H1 (cell line): ENCODE results near the gene MAPT. TPM values are rescaled to one million over a fixed set of nuclear protein-coding genes. Genes with fewer than 3 reads are reported as not detected.
"Not testable (repeated sequence)": the region's sequence is repeated elsewhere in the genome, so short reads cannot be mapped to it uniquely, and the experiment has no call there.

ENCODE experiments used
- CTCF ChIA-PET: fragments of 300-600 bp; sonication (Branson Sonifier 250); formaldehyde crosslinking; loops from one replicate; lab custom pipeline; 2021; ENCODE audit not compliant: partially characterized antibody; lab: Charles Lee
- POLR2A ChIA-PET: fragments of 300-600 bp; sonication (Branson Sonifier 250); formaldehyde crosslinking; loops from one replicate; lab custom pipeline; 2021; ENCODE audit warnings: inconsistent platforms; ENCODE audit not compliant: partially characterized antibody; lab: Charles Lee
- DNase-seq, 2 experiments: peaks; one replicate each; pipeline versions ENCODE4 v3.0.0 to v3.0.0-alpha.2; 2010 to 2022; ENCODE audit warnings: low spot score in 2 of 2, low read depth in 1 of 2, mixed read lengths in 1 of 2
- FAIRE-seq: peaks from 2 replicates; lab custom pipeline; 2011; peaks lifted over from hg19 to GRCh38; lab: Jason Lieb, UNC
- H2AFZ ChIP-seq: 2 replicates; pipeline ENCODE4 v1.8.1; 2012; ENCODE audit warnings: low read length, inconsistent platforms
- H2AK5ac ChIP-seq: 2 replicates; pipeline ENCODE4 v1.6.1; 2013; ENCODE audit warnings: low read depth, low read length
- H2BK120ac ChIP-seq: replicated peaks from 2 replicates; pipeline ENCODE3; 2013; ENCODE audit warnings: low read depth, low read length, inconsistent platforms
- H2BK12ac ChIP-seq: 2 replicates; pipeline ENCODE4 v1.6.1; 2013; ENCODE audit warnings: low read depth, low read length
- H2BK15ac ChIP-seq: 2 replicates; pipeline ENCODE4 v1.6.1; 2013; ENCODE audit warnings: low read length
- H2BK20ac ChIP-seq: 2 replicates; pipeline ENCODE4 v1.6.1; 2013; ENCODE audit warnings: low read length
- H2BK5ac ChIP-seq: 2 replicates; pipeline ENCODE4 v1.6.1; 2013; ENCODE audit warnings: low read depth, low read length
- H3K14ac ChIP-seq: 2 replicates; pipeline ENCODE4 v1.6.1; 2013; ENCODE audit warnings: inconsistent platforms; ENCODE audit not compliant: insufficient read length
- H3K18ac ChIP-seq: 2 replicates; pipeline ENCODE4 v1.6.1; 2013; ENCODE audit warnings: low read length; ENCODE audit errors: extremely low read depth
- H3K23ac ChIP-seq: 2 replicates; pipeline ENCODE4 v1.6.1; 2013; ENCODE audit warnings: inconsistent platforms; ENCODE audit not compliant: insufficient read length
- H3K23me2 ChIP-seq: 2 replicates; pipeline ENCODE4 v1.6.1; 2013; ENCODE audit warnings: low read depth, low read length
- H3K27ac ChIP-seq: 2 replicates; pipeline ENCODE4 v1.6.1; 2011; ENCODE audit warnings: low read depth, low read length, inconsistent platforms
- H3K27me3 ChIP-seq, 4 experiments: replicated peaks in 1 of 4; 1 replicate in 1 of 4; 2 replicates in 3 of 4; pipeline versions ENCODE4 v1.6.1 to v1.8.1; 2011 to 2013; ENCODE audit warnings: low read length in 3 of 4, mild to moderate bottlenecking in 3 of 4, inconsistent platforms in 2 of 4, mixed read lengths in 2 of 4, moderate library complexity in 1 of 4; ENCODE audit not compliant: control insufficient read depth in 3 of 4, insufficient read depth in 3 of 4; ENCODE audit errors: extremely low read depth in 1 of 4
- H3K36me3 ChIP-seq, 4 experiments: 2 replicates each; pipeline versions ENCODE4 v1.6.1 to v1.8.1; 2011 to 2013; ENCODE audit warnings: mild to moderate bottlenecking in 4 of 4, low read length in 3 of 4, moderate library complexity in 2 of 4, control low read depth in 1 of 4, inconsistent platforms in 1 of 4; ENCODE audit not compliant: insufficient read depth in 4 of 4, control insufficient read depth in 2 of 4
- H3K4ac ChIP-seq: replicated peaks from 2 replicates; pipeline ENCODE3; 2013; ENCODE audit warnings: low read length, low read depth, mixed read lengths, inconsistent platforms; ENCODE audit not compliant: insufficient read length
- H3K4me1 ChIP-seq, 4 experiments: replicated peaks in 1 of 4; 1 replicate in 1 of 4; 2 replicates in 3 of 4; pipeline versions ENCODE4 v1.6.1 to v1.8.1; 2011 to 2013; ENCODE audit warnings: low read length in 3 of 4, inconsistent platforms in 2 of 4, mixed read lengths in 1 of 4; ENCODE audit not compliant: insufficient read depth in 4 of 4, control insufficient read depth in 3 of 4
- H3K4me2 ChIP-seq, 2 experiments: 2 replicates each; pipeline versions ENCODE4 v1.6.1 to v1.8.1; 2011 to 2013; ENCODE audit warnings: low read depth in 2 of 2, low read length in 2 of 2, control low read depth in 1 of 2, inconsistent platforms in 1 of 2, mild to moderate bottlenecking in 1 of 2; ENCODE audit not compliant: insufficient read depth in 1 of 2
- H3K4me3 ChIP-seq, 4 experiments: fragments of 200-600, 300-600 bp in 1 of 4; sonication (generic), shearing (Covaris generic), sonication (Bioruptor Twin) in 1 of 4; 2 replicates each; pipeline versions ENCODE4 v1.5.1 to v1.8.1; 2011 to 2016; ENCODE audit warnings: low read length in 4 of 4, low read depth in 3 of 4, control low read depth in 2 of 4, inconsistent platforms in 2 of 4, mild to moderate bottlenecking in 2 of 4, mixed read lengths in 1 of 4, moderate library complexity in 1 of 4; ENCODE audit not compliant: insufficient read depth in 2 of 4; ENCODE audit errors: extremely low read depth in 1 of 4
- H3K56ac ChIP-seq: replicated peaks from 2 replicates; pipeline ENCODE3; 2013; ENCODE audit warnings: low read depth, mild to moderate bottlenecking, mixed read lengths, low read length, inconsistent platforms; ENCODE audit not compliant: insufficient read length
- H3K79me1 ChIP-seq: 2 replicates; pipeline ENCODE4 v1.6.1; 2013; ENCODE audit warnings: low read depth, low read length, control low read depth
- H3K79me2 ChIP-seq, 2 experiments: 2 replicates each; pipeline versions ENCODE4 v1.6.1 to v1.8.1; 2012 to 2013; ENCODE audit warnings: low read length in 2 of 2, mild to moderate bottlenecking in 2 of 2, inconsistent platforms in 1 of 2; ENCODE audit not compliant: insufficient read depth in 2 of 2, control insufficient read depth in 1 of 2
- H3K9ac ChIP-seq, 4 experiments: replicated peaks in 1 of 4; 1 replicate in 1 of 4; 2 replicates in 3 of 4; pipeline versions ENCODE4 v1.6.1 to v1.8.1; 2011 to 2013; ENCODE audit warnings: low read depth in 3 of 4, low read length in 3 of 4, control low read depth in 2 of 4, mild to moderate bottlenecking in 2 of 4, moderate library complexity in 2 of 4, inconsistent platforms in 1 of 4; ENCODE audit errors: extremely low read depth in 1 of 4
- H3K9me3 ChIP-seq, 2 experiments: 2 replicates each; pipeline versions ENCODE4 v1.6.1 to v1.8.1; 2012 to 2013; ENCODE audit warnings: mild to moderate bottlenecking in 2 of 2, moderate library complexity in 2 of 2, control low read depth in 1 of 2, inconsistent platforms in 1 of 2, low read depth in 1 of 2, low read length in 1 of 2, mixed read lengths in 1 of 2; ENCODE audit not compliant: insufficient read depth in 2 of 2
- H4K20me1 ChIP-seq, 2 experiments: replicated peaks in 1 of 2; 2 replicates each; pipeline versions ENCODE3 to v1.8.1; 2011 to 2013; ENCODE audit warnings: inconsistent platforms in 2 of 2, low read length in 2 of 2, mild to moderate bottlenecking in 1 of 2; ENCODE audit not compliant: insufficient read depth in 2 of 2, control insufficient read depth in 1 of 2
- H4K5ac ChIP-seq: 2 replicates; pipeline ENCODE4 v1.6.1; 2013; ENCODE audit warnings: low read length, low read depth, mixed read lengths, inconsistent platforms; ENCODE audit not compliant: insufficient read length
- H4K8ac ChIP-seq: 2 replicates; pipeline ENCODE4 v1.8.0; 2013; ENCODE audit warnings: mild to moderate bottlenecking, moderate library complexity, low read length, inconsistent platforms; ENCODE audit not compliant: insufficient read depth; ENCODE audit errors: extremely low read depth
- H4K91ac ChIP-seq: replicated peaks from 2 replicates; pipeline ENCODE3; 2013; ENCODE audit warnings: low read length, mixed read lengths, inconsistent platforms; ENCODE audit not compliant: insufficient read length
- polyA plus RNA-seq, 7 experiments: library from polyadenylated mRNA; depleted of rRNA in 3 of 7; stranded (reverse) in 5 of 7; unstranded in 2 of 7; fragments of >200 nt in 5 of 7; fragments of 200-250 nt in 2 of 7; gene quantifications; 1 replicate in 5 of 7; 2 replicates in 1 of 7; 4 replicates in 1 of 7; pipeline versions ENCODE4 v1.2.1 to v1.2.3, GENCODE V29; 2011 to 2013; ENCODE audit warnings: missing spikeins in 2 of 7, mixed read lengths in 2 of 7
- total RNA-seq: library from RNA; stranded (reverse); fragmentation: NEBNext Ultra II Directional; extraction: Animal tissue kit (Norgen Biotek cat#: 25700); gene quantifications from 2 replicates; pipeline ENCODE4 v1.2.1, GENCODE V29; 2021

Gene MAPT
- total and polyA plus RNA-seq, 2 of the 8 experiments (the other 6 are each of a cell fraction or from before 2014, with no cell fraction given): 0.54 to 1.7 TPM

DNA sequence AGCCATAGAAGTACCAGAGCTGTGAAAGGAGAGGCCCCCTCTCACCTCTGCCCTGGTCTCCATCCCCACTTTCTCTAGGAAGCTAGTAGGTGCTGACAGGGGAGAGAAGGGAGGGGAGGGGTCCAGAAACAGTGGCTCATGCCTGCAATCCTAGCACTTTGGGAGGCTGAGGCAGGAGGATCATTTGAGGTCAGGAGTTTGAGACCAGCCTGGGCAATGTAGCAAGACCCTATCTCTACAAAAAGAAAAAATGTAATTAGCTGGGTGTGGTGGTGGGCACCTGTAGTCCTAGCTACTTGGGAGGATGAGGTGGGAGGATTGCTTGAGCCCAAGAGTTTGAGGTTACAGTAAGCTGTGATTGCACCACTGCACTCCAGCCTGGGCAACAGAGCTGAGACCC lies 42.8 kb downstream of the MAPT start:
- not testable (repeated sequence) for H2AK5ac ChIP-seq, H3K4ac ChIP-seq, H4K20me1 ChIP-seq, H3K23me2 ChIP-seq, H3K14ac ChIP-seq, H3K27me3 ChIP-seq, H4K91ac ChIP-seq, H3K4me3 ChIP-seq, H3K4me2 ChIP-seq, H2AFZ ChIP-seq, H3K9ac ChIP-seq, H2BK12ac ChIP-seq, DNase-seq, H3K27ac ChIP-seq, H4K5ac ChIP-seq, H3K9me3 ChIP-seq, H2BK120ac ChIP-seq, H3K4me1 ChIP-seq, H3K36me3 ChIP-seq, H4K8ac ChIP-seq, H3K79me1 ChIP-seq, H3K79me2 ChIP-seq, FAIRE-seq, H3K18ac ChIP-seq, H3K56ac ChIP-seq, H2BK5ac ChIP-seq, H2BK20ac ChIP-seq, H2BK15ac ChIP-seq, H3K23ac ChIP-seq
- POLR2A ChIA-PET: interaction anchor here (1.7 kb wide), 1 partner anchor 11 kb away, joined by 5 read pairs; no protein-coding TSS in a partner anchor
- CTCF ChIA-PET: interaction anchor here (0.9 to 2.4 kb wide), 3 partner anchors 12 to 40 kb away, joined by 3 to 13 read pairs (median 3); no protein-coding TSS in a partner anchor
